Colonic mucosa (tissue), 4 donors: Measurements from ENCODE around the gene ZCCHC8. TPM values are rescaled to one million over a fixed set of nuclear protein-coding genes. Genes with fewer than 3 reads are reported as not detected.

Experiments used
- DNase-seq: peaks from one replicate; pipeline ENCODE4 v3.0.0-alpha.2; 2020
- H3K27ac ChIP-seq: fragments of 200-600 bp; one replicate; pipeline ENCODE4 v1.8.0; 2021
- H3K27me3 ChIP-seq: fragments of 200-600 bp; one replicate; pipeline ENCODE4 v1.8.0; 2021
- H3K36me3 ChIP-seq: fragments of 200-600 bp; one replicate; pipeline ENCODE4 v1.8.0; 2021
- H3K4me1 ChIP-seq: fragments of 200-600 bp; one replicate; pipeline ENCODE4 v1.8.0; 2021; ENCODE audit warnings: mild to moderate bottlenecking
- H3K4me3 ChIP-seq: fragments of 200-600 bp; one replicate; pipeline ENCODE4 v1.8.0; 2021
- H3K9ac ChIP-seq, 2 donors: one replicate each; pipeline ENCODE4 v1.7.0; 2013; ENCODE audit warnings: control low read depth in 2 of 2, low read depth in 2 of 2, low read length in 2 of 2
- H3K9me3 ChIP-seq: fragments of 200-600 bp; one replicate; pipeline ENCODE4 v1.8.0; 2021
- intact Hi-C: fragments of 100-400 bp; cut with DNase I; formaldehyde crosslinking; loops from one replicate; pipeline ENCODE4 v1.14.1; 2022
- total RNA-seq, 2 donors: library from RNA; stranded (reverse); fragmentation: NEBNext Ultra II Directional in 1 of 2; extraction: Animal tissue kit (Norgen Biotek cat#: 25700) in 1 of 2; gene quantifications; one replicate each; pipeline ENCODE4 v1.2.1, GENCODE V29; 2021
- TF ChIP-seq, protein P1 (sequence below): fragments of 200-600 bp; IDR thresholded peaks from one replicate; pipeline ENCODE4 v1.8.0; 2022; ENCODE audit warnings: antibody characterized with exemption, mild to moderate bottlenecking
- donor health status: healthy.
- donor health status: DM: no; HTN: no; CAD: no.
- donor health status: DM: no; HTN: no; CAD: no.

The ZCCHC8 gene
- total RNA-seq, 2 donors from 2014 or later = 17.7 to 20.3 TPM

GRCh38 chr12:122460641-122461040 is 40.1 kb downstream of the ZCCHC8 start:
- Histone ChIP-seq H3K27me3 (no peaks in the 10 kb centered on the region), H3K36me3 (no peaks in the 10 kb centered on the region), H3K9me3 (no peaks in the 10 kb centered on the region), H3K4me3 (no peak overlapping the region), H3K27ac (no peak overlapping the region), H3K9ac (no peak overlapping the region), H3K4me1 (no peaks in the 10 kb centered on the region)
- TF ChIP-seq, protein P1, sequence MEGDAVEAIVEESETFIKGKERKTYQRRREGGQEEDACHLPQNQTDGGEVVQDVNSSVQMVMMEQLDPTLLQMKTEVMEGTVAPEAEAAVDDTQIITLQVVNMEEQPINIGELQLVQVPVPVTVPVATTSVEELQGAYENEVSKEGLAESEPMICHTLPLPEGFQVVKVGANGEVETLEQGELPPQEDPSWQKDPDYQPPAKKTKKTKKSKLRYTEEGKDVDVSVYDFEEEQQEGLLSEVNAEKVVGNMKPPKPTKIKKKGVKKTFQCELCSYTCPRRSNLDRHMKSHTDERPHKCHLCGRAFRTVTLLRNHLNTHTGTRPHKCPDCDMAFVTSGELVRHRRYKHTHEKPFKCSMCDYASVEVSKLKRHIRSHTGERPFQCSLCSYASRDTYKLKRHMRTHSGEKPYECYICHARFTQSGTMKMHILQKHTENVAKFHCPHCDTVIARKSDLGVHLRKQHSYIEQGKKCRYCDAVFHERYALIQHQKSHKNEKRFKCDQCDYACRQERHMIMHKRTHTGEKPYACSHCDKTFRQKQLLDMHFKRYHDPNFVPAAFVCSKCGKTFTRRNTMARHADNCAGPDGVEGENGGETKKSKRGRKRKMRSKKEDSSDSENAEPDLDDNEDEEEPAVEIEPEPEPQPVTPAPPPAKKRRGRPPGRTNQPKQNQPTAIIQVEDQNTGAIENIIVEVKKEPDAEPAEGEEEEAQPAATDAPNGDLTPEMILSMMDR = no peak
- no peak for DNase-seq
- intact Hi-C loops = no loop called here

GRCh38 chr12:122460061-122460460 is 40.7 kb downstream of the ZCCHC8 start:
- no peaks in the 10 kb centered on the region for H3K27me3 ChIP-seq
- intact Hi-C loops = no loop called here
- H3K9me3 ChIP-seq = no peaks in the 10 kb centered on the region
- no peak overlapping the region for H3K9ac ChIP-seq
- H3K4me1 ChIP-seq = no peaks in the 10 kb centered on the region
- TF ChIP-seq, protein P1 = no peak
- no peaks in the 10 kb centered on the region for H3K36me3 ChIP-seq
- no peak overlapping the region for H3K4me3 ChIP-seq
- no peak overlapping the region for H3K27ac ChIP-seq
- no peak for DNase-seq

DNA sequence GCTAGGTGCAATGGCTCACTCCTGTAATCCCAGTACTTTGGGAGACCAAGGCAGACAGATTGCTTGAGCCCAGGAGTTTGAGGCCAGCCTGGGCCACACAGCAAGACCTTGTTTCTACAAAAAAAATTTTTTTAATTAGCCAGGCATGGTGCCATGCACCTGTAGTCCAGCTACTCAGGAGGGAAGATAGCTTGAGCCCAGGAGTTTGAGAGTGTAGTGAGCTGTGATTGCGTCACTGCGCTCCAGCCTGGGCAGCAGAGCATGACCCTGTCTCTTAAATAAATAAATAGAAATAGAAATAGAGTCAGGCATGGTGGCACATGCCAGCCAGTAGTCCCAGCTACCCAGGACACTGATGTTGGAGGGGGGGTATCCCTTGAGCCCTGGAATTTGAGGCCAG is 41.5 kb downstream of the ZCCHC8 start:
- Histone ChIP-seq H3K4me1 (no peaks in the 10 kb centered on the region), H3K4me3 (no peak overlapping the region), H3K27me3 (no peaks in the 10 kb centered on the region), H3K36me3 (no peaks in the 10 kb centered on the region), H3K9ac (no peak overlapping the region), H3K27ac (no peak overlapping the region), H3K9me3 (no peaks in the 10 kb centered on the region)
- intact Hi-C loops = no loop called here
- no peak for DNase-seq
- TF ChIP-seq, protein P1 = no peak

- Histone ChIP-seq H3K9ac (no peak overlapping the region), H3K4me3 (no peak overlapping the region), H3K27ac (no peak overlapping the region), H3K9me3 (no peaks in the 10 kb centered on the region), H3K4me1 (peaks cover 4% of the 10 kb centered on the region), H3K36me3 (no peaks in the 10 kb centered on the region), H3K27me3 (no peaks in the 10 kb centered on the region)
- TF ChIP-seq, protein P1 = no peak
- no peak for DNase-seq
- intact Hi-C loops = no loop called here
These were observed 42.4 kb downstream of the ZCCHC8 start for GRCh38 chr12:122458105-122459035.

- Histone ChIP-seq H3K9ac (no peak overlapping the region), H3K4me1 (peaks cover 4% of the 10 kb centered on the region), H3K4me3 (no peak overlapping the region), H3K36me3 (no peaks in the 10 kb centered on the region), H3K27ac (no peak overlapping the region), H3K9me3 (no peaks in the 10 kb centered on the region), H3K27me3 (no peaks in the 10 kb centered on the region)
- intact Hi-C loops = no loop called here
- TF ChIP-seq, protein P1 = no peak
- DNase-seq = no peak
These were observed 43.1 kb downstream of the ZCCHC8 start for GRCh38 chr12:122457627-122458026.
